GM21529 (cell line): ENCODE results near the gene PKM.
"Not testable (repeated sequence)": the region's sequence is repeated elsewhere in the genome, so short reads cannot be mapped to it uniquely, and the experiment has no call there.

Source experiments
- ATAC-seq: cut with Tn5 transposase; IDR thresholded peaks from one replicate; pipeline ENCODE4 v1.9.1; 2021; ENCODE audit not compliant: unreplicated experiment

The PKM gene

GRCh38 chr15:72179950-72180581, 50.9 kb downstream of the PKM start:
- no peak for ATAC-seq

GRCh38 chr15:72178976-72179585, 51.9 kb downstream of the PKM start:
- ATAC-seq: no peak

- ATAC-seq: no peak
These were observed 54.2 kb downstream of the PKM start for GRCh38 chr15:72176743-72177142.

- ATAC-seq: no peak
These were observed 54.8 kb downstream of the PKM start for GRCh38 chr15:72176159-72176558.

GRCh38 chr15:72175186-72176044, 55.6 kb downstream of the PKM start:
- no peak for ATAC-seq

- ATAC-seq: no peak
These were observed 56.3 kb downstream of the PKM start for GRCh38 chr15:72174551-72175165.

- no peak for ATAC-seq
These were observed 57.0 kb downstream of the PKM start for GRCh38 chr15:72173864-72174550.

GRCh38 chr15:72173401-72173800, 57.6 kb downstream of the PKM start:
- no peak for ATAC-seq

GRCh38 chr15:72172796-72173195, 58.2 kb downstream of the PKM start:
- no peak for ATAC-seq

- not testable (repeated sequence) for ATAC-seq
These were observed 59.0 kb downstream of the PKM start for GRCh38 chr15:72171978-72172377.

- ATAC-seq: no peak
These were observed 60.3 kb downstream of the PKM start for GRCh38 chr15:72170691-72171090.

- no peak for ATAC-seq
These were observed 60.9 kb downstream of the PKM start for GRCh38 chr15:72169921-72170611.

GRCh38 chr15:72169236-72169920, 61.6 kb downstream of the PKM start:
- ATAC-seq: no peak

- no peak for ATAC-seq
These were observed 62.2 kb downstream of the PKM start for GRCh38 chr15:72168808-72169190.

- ATAC-seq: no peak
These were observed 62.7 kb downstream of the PKM start for GRCh38 chr15:72168131-72168807.

GRCh38 chr15:72167445-72167844, 63.5 kb downstream of the PKM start:
- ATAC-seq: no peak

GRCh38 chr15:72166716-72167417, 64.1 kb downstream of the PKM start:
- ATAC-seq: no peak

- no peak for ATAC-seq
These were observed 67.3 kb downstream of the PKM start for GRCh38 chr15:72163719-72164118.

- no peak for ATAC-seq
These were observed 68.4 kb downstream of the PKM start for GRCh38 chr15:72162569-72162968.
